ENCODE measurements around the gene CDH23. TPM values are rescaled to one million over a fixed set of nuclear protein-coding genes. Genes with fewer than 3 reads are reported as not detected.

Gene CDH23
- total RNA-seq, 4 donors from 2014 or later, result 0.57 to 5.9 (median 1.0) TPM

- Histone ChIP-seq H3K4me1 (peaks cover 6 to 27% (median 12%) of the 10 kb centered on the region in 3 donors), H3K9me3 (no peaks in the 10 kb centered on the region), H3K36me3 (no peaks in the 10 kb centered on the region), H3K27ac (no peak overlapping the region), H3K4me3 (no peak overlapping the region), H3K27me3 (peaks cover 0 to 7% (median 0%) of the 10 kb centered on the region in 4 donors)
- DNase-seq, result no peak
- intact Hi-C loops (cut with DNase I), result no loop called here
- TF ChIP-seq POLR2A (IDR thresholded peaks at IDR 0.05) (no peak), CTCF (IDR thresholded peaks at IDR 0.05) (no peak)
- WGBS, 2 donors, result 68 to 80% methylated on average over 5 of the region's 5 CpGs
Observed at GRCh38 chr10:71478813-71479365, 82.2 kb downstream of the CDH23 start.

- intact Hi-C loops (cut with DNase I), result no loop called here
- Histone ChIP-seq H3K27me3 (peaks cover 0 to 7% (median 0%) of the 10 kb centered on the region in 4 donors), H3K4me1 (peaks cover 6 to 27% (median 12%) of the 10 kb centered on the region in 3 donors), H3K36me3 (no peaks in the 10 kb centered on the region), H3K4me3 (no peak overlapping the region), H3K27ac (no peak overlapping the region), H3K9me3 (no peaks in the 10 kb centered on the region)
- 50 to 76% methylated on average over 3 to 4 of the region's 5 CpGs for WGBS, 2 donors
- DNase-seq, result no peak
- no peak for TF ChIP-seq CTCF (IDR thresholded peaks at IDR 0.05)
- TF ChIP-seq POLR2A (IDR thresholded peaks at IDR 0.05), result no peak
Observed at GRCh38 chr10:71479831-71480230, 83.1 kb downstream of the CDH23 start.

- intact Hi-C loops (cut with DNase I), result no loop called here
- Histone ChIP-seq H3K27ac (no peak overlapping the region), H3K36me3 (no peaks in the 10 kb centered on the region), H3K4me1 (peaks cover 2 to 20% (median 8%) of the 10 kb centered on the region in 3 donors), H3K4me3 (no peak overlapping the region), H3K9me3 (no peaks in the 10 kb centered on the region), H3K27me3 (peaks cover 0 to 7% (median 0%) of the 10 kb centered on the region in 4 donors)
- TF ChIP-seq CTCF (IDR thresholded peaks at IDR 0.05) (no peak), POLR2A (IDR thresholded peaks at IDR 0.05) (no peak)
- DNase-seq, result no peak
- WGBS, 2 donors, result 64 to 83% methylated on average over 5 of the region's 5 CpGs
Observed at GRCh38 chr10:71480662-71481061, 83.9 kb downstream of the CDH23 start.

GRCh38 chr10:71481746-71482410, 85.2 kb downstream of the CDH23 start:
- Histone ChIP-seq H3K27ac (no peak overlapping the region), H3K4me3 (no peak overlapping the region), H3K9me3 (no peaks in the 10 kb centered on the region), H3K4me1 (peaks cover 0 to 9% (median 5%) of the 10 kb centered on the region in 3 donors), H3K27me3 (peaks cover 0 to 7% (median 0%) of the 10 kb centered on the region in 4 donors), H3K36me3 (no peaks in the 10 kb centered on the region)
- no peak for DNase-seq
- intact Hi-C loops (cut with DNase I), result no loop called here
- 89 to 90% methylated on average over 6 to 7 of the region's 13 CpGs for WGBS, 2 donors
- TF ChIP-seq POLR2A (IDR thresholded peaks at IDR 0.05) (no peak), CTCF (IDR thresholded peaks at IDR 0.05) (no peak)

GRCh38 chr10:71482620-71483019, 85.9 kb downstream of the CDH23 start:
- Histone ChIP-seq H3K36me3 (no peaks in the 10 kb centered on the region), H3K27me3 (peaks cover 0 to 7% (median 0%) of the 10 kb centered on the region in 4 donors), H3K9me3 (no peaks in the 10 kb centered on the region), H3K27ac (no peak overlapping the region), H3K4me3 (no peak overlapping the region), H3K4me1 (peaks cover 0 to 2% (median 0%) of the 10 kb centered on the region in 3 donors)
- 76 to 97% methylated on average over 6 of the region's 6 CpGs for WGBS, 2 donors
- DNase-seq, result no peak
- intact Hi-C loops (cut with DNase I), result no loop called here
- TF ChIP-seq POLR2A (IDR thresholded peaks at IDR 0.05) (no peak), CTCF (IDR thresholded peaks at IDR 0.05) (no peak)
